DND-41 (cell line): Measurements from ENCODE around the gene CD72.
"Not testable (repeated sequence)": the region's sequence is repeated elsewhere in the genome, so short reads cannot be mapped to it uniquely, and the experiment has no call there.

ENCODE experiments used
- ATAC-seq: fragments of 200-7000 bp; cut with Tn5 transposase; 3 replicates; pipeline ENCODE4 v1.9.1; 2021; ENCODE audit warnings: low read depth; ENCODE audit not compliant: insufficient read depth
- DNase-seq: peaks from one replicate; pipeline ENCODE4 v3.0.0-alpha.2; 2020
- H2AFZ ChIP-seq: 2 replicates; pipeline ENCODE4 v1.6.0; 2012; ENCODE audit warnings: low read depth, low read length
- H3K27ac ChIP-seq: 2 replicates; pipeline ENCODE4 v1.5.1; 2012; ENCODE audit warnings: low read length, inconsistent platforms
- H3K27me3 ChIP-seq: fragments of 200-600 bp; sonication (generic); 2 replicates; pipeline ENCODE4 v1.6.0; 2012; ENCODE audit warnings: low read length, mild to moderate bottlenecking, inconsistent platforms; ENCODE audit not compliant: insufficient read depth, poor library complexity
- H3K36me3 ChIP-seq: 2 replicates; pipeline ENCODE4 v1.5.1; 2012; ENCODE audit warnings: low read length, inconsistent platforms; ENCODE audit not compliant: insufficient read depth
- H3K4me1 ChIP-seq: 2 replicates; pipeline ENCODE4 v1.5.1; 2012; ENCODE audit warnings: mild to moderate bottlenecking, low read length; ENCODE audit not compliant: insufficient read depth
- H3K4me2 ChIP-seq: 2 replicates; pipeline ENCODE4 v1.6.0; 2012; ENCODE audit warnings: mild to moderate bottlenecking, moderate library complexity, low read length, inconsistent platforms; ENCODE audit not compliant: insufficient read depth
- H3K4me3 ChIP-seq, 2 experiments: fragments of 200-600 bp in 1 of 2; shearing (Covaris generic) in 1 of 2; 2 replicates each; pipeline ENCODE4 v1.5.1; 2012 to 2016; ENCODE audit warnings: inconsistent platforms in 2 of 2, low read length in 2 of 2, mild to moderate bottlenecking in 2 of 2, low read depth in 1 of 2, moderate library complexity in 1 of 2
- H3K79me2 ChIP-seq: 2 replicates; pipeline ENCODE4 v1.6.0; 2012; ENCODE audit warnings: low read length, inconsistent platforms; ENCODE audit not compliant: insufficient read depth
- H3K9ac ChIP-seq: 2 replicates; pipeline ENCODE4 v1.6.0; 2012; ENCODE audit warnings: low read depth, mild to moderate bottlenecking, inconsistent platforms, low read length, moderate library complexity
- H3K9me3 ChIP-seq: 2 replicates; pipeline ENCODE4 v1.5.1; 2012; ENCODE audit warnings: low read length, moderate library complexity, mild to moderate bottlenecking, inconsistent platforms; ENCODE audit not compliant: insufficient read depth, severe bottlenecking
- H4K20me1 ChIP-seq: 2 replicates; pipeline ENCODE4 v1.6.0; 2012; ENCODE audit warnings: low read length; ENCODE audit not compliant: insufficient read depth
- CTCF ChIP-seq: IDR thresholded peaks from 2 replicates; pipeline ENCODE4 v1.5.1; 2012; ENCODE audit warnings: borderline replicate concordance, low read length, moderate library complexity, mild to moderate bottlenecking; ENCODE audit not compliant: poor library complexity, severe bottlenecking; ENCODE audit errors: extremely low read depth
- EZH2 ChIP-seq: IDR thresholded peaks from 3 replicates; pipeline ENCODE4 v1.6.1; 2012; ENCODE audit warnings: borderline replicate concordance, low read depth, mild to moderate bottlenecking, moderate library complexity, low read length, inconsistent platforms; ENCODE audit not compliant: severe bottlenecking

The CD72 gene

DNA sequence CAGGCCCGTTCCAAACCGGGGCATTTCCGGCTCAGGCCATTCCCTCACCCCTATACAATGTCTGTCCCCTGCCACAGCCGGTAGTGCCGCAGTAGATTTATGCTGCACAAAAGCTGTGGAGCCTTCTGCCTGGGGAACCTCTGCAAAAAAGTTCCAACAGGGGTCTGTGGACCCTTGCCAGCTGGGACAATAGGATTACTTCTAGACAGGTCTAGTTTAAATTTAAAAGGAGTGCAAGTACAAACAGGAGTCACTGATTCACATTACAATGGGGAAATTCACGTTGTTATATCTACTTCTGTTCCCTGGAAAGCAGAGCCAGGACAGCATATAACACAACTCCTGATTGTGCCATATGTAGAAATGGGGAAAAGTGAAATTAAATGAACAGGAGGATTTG is 34.7 kb downstream of the CD72 start:
- not testable (repeated sequence) for H3K4me1 ChIP-seq, DNase-seq, H3K79me2 ChIP-seq, H2AFZ ChIP-seq, H3K36me3 ChIP-seq, H3K27ac ChIP-seq, H3K4me2 ChIP-seq, H3K9ac ChIP-seq, H3K27me3 ChIP-seq, H3K4me3 ChIP-seq, H4K20me1 ChIP-seq, ATAC-seq
- peaks cover 12% of the 10 kb centered on the region for H3K9me3 ChIP-seq

DNA sequence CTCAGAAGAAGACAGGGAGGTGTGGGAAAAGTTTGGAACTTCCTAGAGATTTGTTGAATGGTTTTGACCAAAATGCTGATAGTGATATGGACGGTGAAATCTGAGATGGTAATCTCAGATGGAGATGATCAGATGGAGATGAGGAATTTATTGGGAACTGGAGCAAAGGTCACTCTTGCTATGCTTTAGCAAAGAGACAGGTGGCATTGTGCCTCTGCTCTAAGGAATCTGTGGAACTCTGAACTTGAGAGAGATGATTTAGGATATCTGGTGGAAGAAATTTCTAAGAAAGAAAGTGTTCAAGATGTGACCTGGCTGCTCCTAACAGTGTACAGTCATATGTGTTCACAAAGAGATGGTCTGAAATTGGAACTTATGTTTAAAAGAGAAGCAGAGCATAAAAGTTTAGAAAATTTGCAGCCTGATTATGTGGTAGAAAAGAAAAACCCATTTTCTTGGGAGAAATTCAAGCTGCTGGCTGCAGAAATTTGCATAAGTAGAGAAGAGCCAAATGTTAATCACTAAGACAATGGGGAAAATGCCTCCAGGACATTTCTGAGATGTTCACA is 38.5 kb downstream of the CD72 start:
- not testable (repeated sequence) for H2AFZ ChIP-seq, H3K27ac ChIP-seq, H3K4me1 ChIP-seq, H3K27me3 ChIP-seq, H4K20me1 ChIP-seq, H3K9ac ChIP-seq, H3K4me2 ChIP-seq, H3K4me3 ChIP-seq, H3K36me3 ChIP-seq, DNase-seq, H3K79me2 ChIP-seq, ATAC-seq
- H3K9me3 ChIP-seq = peaks cover 12% of the 10 kb centered on the region

GRCh38 chr9:35579130-35579529 is 39.1 kb downstream of the CD72 start:
- no peak for DNase-seq
- Histone ChIP-seq H3K27me3 (no peaks in the 10 kb centered on the region), H2AFZ (no peak overlapping the region), H3K4me2 (no peak overlapping the region), H3K4me1 (no peaks in the 10 kb centered on the region), H4K20me1 (no peaks in the 10 kb centered on the region), H3K27ac (no peak overlapping the region), H3K79me2 (no peaks in the 10 kb centered on the region), H3K9me3 (peaks cover 12% of the 10 kb centered on the region), H3K9ac (no peak overlapping the region), H3K4me3 (no peak overlapping the region), H3K36me3 (no peaks in the 10 kb centered on the region)
- no peak for ATAC-seq
- TF ChIP-seq EZH2 = no peak
- no peak for TF ChIP-seq CTCF

GRCh38 chr9:35577486-35577885 is 40.7 kb downstream of the CD72 start:
- no peak overlapping the region for H2AFZ ChIP-seq
- H3K4me3 ChIP-seq = no peak overlapping the region
- H3K27ac ChIP-seq = no peak overlapping the region
- no peaks in the 10 kb centered on the region for H4K20me1 ChIP-seq
- no peak overlapping the region for H3K9ac ChIP-seq
- no peaks in the 10 kb centered on the region for H3K4me1 ChIP-seq
- peaks cover 12% of the 10 kb centered on the region for H3K9me3 ChIP-seq
- DNase-seq (no peak), ATAC-seq (no peak)
- no peaks in the 10 kb centered on the region for H3K79me2 ChIP-seq
- H3K36me3 ChIP-seq = no peaks in the 10 kb centered on the region
- H3K27me3 ChIP-seq = no peaks in the 10 kb centered on the region
- no peak for TF ChIP-seq EZH2
- no peak for TF ChIP-seq CTCF
- H3K4me2 ChIP-seq = no peak overlapping the region
